ENCODE data around the gene GMDS.

Gene GMDS

GRCh38 chr6:1704711-1705110, 540.7 kb downstream of the GMDS start:
- no peak overlapping the region for H2AFZ ChIP-seq (ENCODE audit: low read depth)
- TF ChIP-seq CTCF (conservative IDR thresholded peaks at IDR 0.05; ENCODE audit: low read depth, low read length): no peak
- no peak overlapping the region for H3K4me2 ChIP-seq
- no peaks in the 10 kb centered on the region for H3K79me2 ChIP-seq (ENCODE audit: insufficient read depth, low read depth)
- H3K4me1 ChIP-seq (ENCODE audit: low read depth, poor library complexity, severe bottlenecking): no peaks in the 10 kb centered on the region
- no peak overlapping the region for H3K9ac ChIP-seq
- no peaks in the 10 kb centered on the region for H3K36me3 ChIP-seq (ENCODE audit: insufficient read depth)
- no peaks in the 10 kb centered on the region for H3K27me3 ChIP-seq (ENCODE audit: insufficient read depth, low read depth)
- no peaks in the 10 kb centered on the region for H4K20me1 ChIP-seq (ENCODE audit: insufficient read depth)
- H3K27ac ChIP-seq: no peak overlapping the region
- H3K4me3 ChIP-seq (IDR thresholded peaks at IDR 0.05; ENCODE audit: insufficient read depth, low read depth, low read length): no peak overlapping the region

- no peak overlapping the region for H3K4me3 ChIP-seq (IDR thresholded peaks at IDR 0.05; ENCODE audit: insufficient read depth, low read depth, low read length)
- H3K4me1 ChIP-seq (ENCODE audit: low read depth, poor library complexity, severe bottlenecking): no peaks in the 10 kb centered on the region
- no peaks in the 10 kb centered on the region for H4K20me1 ChIP-seq (ENCODE audit: insufficient read depth)
- H3K9ac ChIP-seq: no peak overlapping the region
- H3K27me3 ChIP-seq (ENCODE audit: insufficient read depth, low read depth): no peaks in the 10 kb centered on the region
- no peak for TF ChIP-seq CTCF (conservative IDR thresholded peaks at IDR 0.05; ENCODE audit: low read depth, low read length)
- no peak overlapping the region for H3K4me2 ChIP-seq
- no peak overlapping the region for H2AFZ ChIP-seq (ENCODE audit: low read depth)
- no peaks in the 10 kb centered on the region for H3K79me2 ChIP-seq (ENCODE audit: insufficient read depth, low read depth)
- H3K27ac ChIP-seq: no peak overlapping the region
- H3K36me3 ChIP-seq (ENCODE audit: insufficient read depth): no peaks in the 10 kb centered on the region
These were observed 541.5 kb downstream of the GMDS start for GRCh38 chr6:1703923-1704322.

GRCh38 chr6:1703091-1703855, 542.1 kb downstream of the GMDS start:
- Histone ChIP-seq H3K4me2 (no peak overlapping the region), H3K27me3 (ENCODE audit: insufficient read depth, low read depth) (no peaks in the 10 kb centered on the region), H3K4me1 (ENCODE audit: low read depth, poor library complexity, severe bottlenecking) (no peaks in the 10 kb centered on the region), H3K4me3 (IDR thresholded peaks at IDR 0.05; ENCODE audit: insufficient read depth, low read depth, low read length) (no peak overlapping the region), H3K9ac (no peak overlapping the region), H2AFZ (ENCODE audit: low read depth) (no peak overlapping the region), H3K36me3 (ENCODE audit: insufficient read depth) (no peaks in the 10 kb centered on the region), H3K27ac (no peak overlapping the region), H4K20me1 (ENCODE audit: insufficient read depth) (no peaks in the 10 kb centered on the region), H3K79me2 (ENCODE audit: insufficient read depth, low read depth) (no peaks in the 10 kb centered on the region)
- no peak for TF ChIP-seq CTCF (conservative IDR thresholded peaks at IDR 0.05; ENCODE audit: low read depth, low read length)

- Histone ChIP-seq H3K27me3 (ENCODE audit: insufficient read depth, low read depth) (no peaks in the 10 kb centered on the region), H2AFZ (ENCODE audit: low read depth) (no peak overlapping the region), H3K9ac (no peak overlapping the region), H3K4me2 (no peak overlapping the region), H3K27ac (no peak overlapping the region), H3K4me1 (ENCODE audit: low read depth, poor library complexity, severe bottlenecking) (no peaks in the 10 kb centered on the region), H3K36me3 (ENCODE audit: insufficient read depth) (no peaks in the 10 kb centered on the region), H3K79me2 (ENCODE audit: insufficient read depth, low read depth) (no peaks in the 10 kb centered on the region), H4K20me1 (ENCODE audit: insufficient read depth) (no peaks in the 10 kb centered on the region), H3K4me3 (IDR thresholded peaks at IDR 0.05; ENCODE audit: insufficient read depth, low read depth, low read length) (no peak overlapping the region)
- no peak for TF ChIP-seq CTCF (conservative IDR thresholded peaks at IDR 0.05; ENCODE audit: low read depth, low read length)
These were observed 542.8 kb downstream of the GMDS start for GRCh38 chr6:1702580-1703051.

Measured in KMS-11 (cell line).